ENCODE results near the gene TAF11. TPM values are rescaled to one million over a fixed set of nuclear protein-coding genes. Genes with fewer than 3 reads are reported as not detected.

TAF11 gene
- total RNA-seq, 4 donors from 2014 or later, result 17.1 to 25.3 (median 20.3) TPM

DNA sequence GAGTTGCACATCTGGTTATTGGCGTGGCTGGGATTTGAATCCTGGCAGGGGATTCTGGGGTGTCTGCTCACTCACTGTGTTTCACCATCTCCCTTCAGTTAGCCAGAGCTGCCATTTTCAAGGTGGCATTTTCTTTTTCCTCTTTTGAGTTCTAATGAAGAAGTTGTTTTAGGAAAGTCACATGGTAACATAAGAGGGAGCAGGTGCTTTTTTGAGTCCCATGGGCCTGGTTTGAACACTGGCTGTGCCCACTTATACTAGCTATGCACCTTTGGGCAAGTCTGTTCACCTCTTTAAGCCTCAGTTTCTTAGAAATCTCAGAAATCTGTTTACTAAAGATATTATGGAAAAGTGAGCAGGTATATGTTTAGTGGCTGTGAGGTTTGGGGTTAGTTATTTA lies 40.9 kb upstream of the TAF11 start:
- H3K36me3 ChIP-seq, result no peaks in the 10 kb centered on the region
- TF ChIP-seq CTCF (IDR thresholded peaks at IDR 0.05) (no peak), POLR2A (IDR thresholded peaks at IDR 0.05) (no peak), EP300 (IDR thresholded peaks at IDR 0.05) (no peak)

DNA sequence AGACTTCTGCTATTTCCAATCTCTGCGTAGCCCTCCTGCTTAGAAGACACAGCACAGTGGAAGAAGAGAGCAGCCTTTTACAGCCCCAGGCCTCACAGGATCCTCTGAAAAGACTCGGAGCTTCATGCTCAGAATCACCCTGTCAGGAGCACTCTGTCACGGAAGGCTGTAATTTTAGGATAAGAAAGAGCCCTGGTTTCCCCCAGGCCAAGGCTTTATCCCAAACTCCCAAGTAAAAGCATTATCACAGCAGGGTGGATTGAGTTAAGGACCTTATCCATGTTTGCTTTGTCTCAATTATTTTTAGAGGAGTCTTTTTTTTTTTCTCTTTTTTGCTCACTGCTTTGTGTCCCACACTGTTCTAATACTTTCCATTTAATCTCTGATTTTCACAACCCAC lies 40.4 kb upstream of the TAF11 start:
- WGBS, 2 donors, result 71 to 75% methylated on average over 3 of the region's 3 CpGs
- no peak overlapping the region for H3K27ac ChIP-seq
- H3K4me3 ChIP-seq, result no peak overlapping the region
- no peaks in the 10 kb centered on the region for H3K36me3 ChIP-seq
- no peaks in the 10 kb centered on the region for H3K27me3 ChIP-seq
- H3K9me3 ChIP-seq, result no peaks in the 10 kb centered on the region
- no peak for TF ChIP-seq POLR2A (IDR thresholded peaks at IDR 0.05)
- DNase-seq (ENCODE audit: low spot score in 2 of 2), result no peak
- H3K4me1 ChIP-seq, result peaks cover 0 to 9% (median 0%) of the 10 kb centered on the region in 4 donors

More for the DNA sequence above, 40.9 kb upstream of the TAF11 start:
- H3K4me3 ChIP-seq, result no peak overlapping the region
- peaks cover 0 to 9% (median 0%) of the 10 kb centered on the region in 4 donors for H3K4me1 ChIP-seq
- DNase-seq (ENCODE audit: low spot score in 2 of 2), result no peak
- 73 to 88% methylated on average over 1 of the region's 1 CpG for WGBS, 2 donors
- H3K9me3 ChIP-seq, result no peaks in the 10 kb centered on the region
- no peaks in the 10 kb centered on the region for H3K27me3 ChIP-seq
- H3K27ac ChIP-seq, result no peak overlapping the region

GRCh38 chr6:34926655-34927054 lies 38.8 kb upstream of the TAF11 start:
- H3K4me1 ChIP-seq, result peaks cover 0 to 9% (median 0%) of the 10 kb centered on the region in 4 donors
- H3K27me3 ChIP-seq, result no peaks in the 10 kb centered on the region
- no peak for DNase-seq (ENCODE audit: low spot score in 2 of 2)
- TF ChIP-seq POLR2A (IDR thresholded peaks at IDR 0.05), result no peak
- no peak for TF ChIP-seq EP300 (IDR thresholded peaks at IDR 0.05)
- TF ChIP-seq CTCF (IDR thresholded peaks at IDR 0.05), result no peak
- H3K4me3 ChIP-seq, result no peak overlapping the region
- H3K9me3 ChIP-seq, result no peaks in the 10 kb centered on the region
- no peaks in the 10 kb centered on the region for H3K36me3 ChIP-seq
- H3K27ac ChIP-seq, result no peak overlapping the region

DNA sequence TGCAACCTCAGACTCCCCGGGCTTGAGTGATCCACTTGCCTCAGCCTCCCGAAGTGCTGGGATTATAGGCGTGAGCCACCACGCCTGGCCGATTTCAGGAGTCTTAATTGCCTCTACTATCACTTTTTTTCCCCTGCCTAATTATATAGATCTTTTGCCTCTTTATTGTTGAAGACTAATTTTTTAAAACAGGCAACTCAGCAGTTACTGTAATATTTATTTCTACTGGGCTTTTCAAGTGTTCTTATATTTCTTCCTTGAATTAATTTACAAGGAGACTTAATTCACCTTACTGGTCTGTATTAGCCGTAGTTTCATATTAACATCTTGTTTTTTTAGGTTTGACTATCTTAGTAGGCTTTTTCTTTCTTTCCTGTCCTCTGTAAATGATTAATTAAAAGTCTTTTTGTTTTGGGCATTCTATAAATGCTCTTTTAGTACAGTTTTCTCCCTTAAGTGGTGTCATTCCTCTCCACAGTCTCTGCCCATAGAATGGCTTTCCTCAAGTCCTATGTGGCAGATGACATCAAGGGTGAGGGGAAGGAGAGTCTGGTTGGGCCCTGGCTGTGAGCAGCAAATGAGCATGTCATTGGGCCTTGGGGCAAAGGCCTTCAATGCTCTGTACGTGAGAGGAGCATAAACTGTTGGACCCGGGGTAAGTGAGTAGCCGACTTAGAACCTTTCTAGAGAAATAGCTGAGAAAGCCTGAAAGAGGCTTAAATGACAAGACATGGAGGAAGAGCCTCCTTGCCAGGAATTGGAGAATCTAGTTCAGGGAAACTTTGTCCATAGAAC lies 37.2 kb upstream of the TAF11 start:
- DNase-seq (ENCODE audit: low spot score in 2 of 2), result no peak
- TF ChIP-seq CTCF (IDR thresholded peaks at IDR 0.05), result no peak
- no peak for TF ChIP-seq EP300 (IDR thresholded peaks at IDR 0.05)
- TF ChIP-seq POLR2A (IDR thresholded peaks at IDR 0.05), result no peak
- peaks cover 0 to 5% (median 0%) of the 10 kb centered on the region in 4 donors for H3K4me1 ChIP-seq
- no peaks in the 10 kb centered on the region for H3K27me3 ChIP-seq
- no peak overlapping the region for H3K4me3 ChIP-seq
- no peaks in the 10 kb centered on the region for H3K9me3 ChIP-seq
- H3K27ac ChIP-seq, result no peak overlapping the region
- WGBS, 2 donors, result 81 to 82% methylated on average over 9 of the region's 9 CpGs
- no peaks in the 10 kb centered on the region for H3K36me3 ChIP-seq

DNA sequence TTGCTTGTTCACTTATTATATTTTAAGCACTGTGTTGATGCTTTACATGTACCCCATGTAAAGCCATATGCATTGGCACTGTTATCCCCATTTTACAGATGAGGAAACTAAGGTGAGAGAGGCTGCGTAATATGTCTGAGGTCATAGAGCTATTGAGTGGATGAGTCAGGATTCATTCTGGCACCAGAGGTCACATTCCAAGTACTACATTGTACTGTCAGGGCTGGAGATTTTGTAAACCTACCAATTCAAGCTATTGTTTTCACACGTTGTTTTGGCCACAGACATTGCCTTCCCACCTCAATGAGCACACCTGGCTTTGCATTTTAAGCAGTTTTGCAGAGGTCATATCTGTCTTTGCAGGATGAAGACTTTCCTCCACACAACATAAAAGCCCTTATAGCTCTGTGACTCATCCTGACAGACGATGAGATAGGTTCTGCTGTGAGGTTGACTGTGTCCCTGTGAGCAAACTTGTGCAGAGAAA lies 34.4 kb upstream of the TAF11 start:
- DNase-seq (ENCODE audit: low spot score in 2 of 2), result no peak
- 74 to 78% methylated on average over 3 of the region's 3 CpGs for WGBS, 2 donors

More for the DNA sequence above, 34.4 kb upstream of the TAF11 start:
- no peak overlapping the region for H3K27ac ChIP-seq
- no peaks in the 10 kb centered on the region for H3K36me3 ChIP-seq
- TF ChIP-seq CTCF (IDR thresholded peaks at IDR 0.05) (no peak), EP300 (IDR thresholded peaks at IDR 0.05) (no peak), POLR2A (IDR thresholded peaks at IDR 0.05) (no peak)
- H3K4me3 ChIP-seq, result no peak overlapping the region
- no peaks in the 10 kb centered on the region for H3K9me3 ChIP-seq
- no peaks in the 10 kb centered on the region for H3K27me3 ChIP-seq
- H3K4me1 ChIP-seq, result peaks cover 0 to 13% (median 6%) of the 10 kb centered on the region in 4 donors

Data from tibial nerve (tissue), 4 donors.